ENCODE measurements around the gene RAP1GDS1.
"Not testable (repeated sequence)": the region's sequence is repeated elsewhere in the genome, so short reads cannot be mapped to it uniquely, and the experiment has no call there.

Gene RAP1GDS1

GRCh38 chr4:98369322-98369721, 108.1 kb downstream of the RAP1GDS1 start:
- FAIRE-seq (no peak), DNase-seq (ENCODE audit: insufficient read length) (no peak)
- no peak for TF ChIP-seq POLR2A (IDR thresholded peaks at IDR 0.05; ENCODE audit: low read depth, low read length)
- no peak for TF ChIP-seq TAF1 (IDR thresholded peaks at IDR 0.05; ENCODE audit: borderline replicate concordance, low read depth, low read length)
- no peak for TF ChIP-seq POLR2AphosphoS5 (IDR thresholded peaks at IDR 0.05; ENCODE audit: low read depth, low read length)

DNA sequence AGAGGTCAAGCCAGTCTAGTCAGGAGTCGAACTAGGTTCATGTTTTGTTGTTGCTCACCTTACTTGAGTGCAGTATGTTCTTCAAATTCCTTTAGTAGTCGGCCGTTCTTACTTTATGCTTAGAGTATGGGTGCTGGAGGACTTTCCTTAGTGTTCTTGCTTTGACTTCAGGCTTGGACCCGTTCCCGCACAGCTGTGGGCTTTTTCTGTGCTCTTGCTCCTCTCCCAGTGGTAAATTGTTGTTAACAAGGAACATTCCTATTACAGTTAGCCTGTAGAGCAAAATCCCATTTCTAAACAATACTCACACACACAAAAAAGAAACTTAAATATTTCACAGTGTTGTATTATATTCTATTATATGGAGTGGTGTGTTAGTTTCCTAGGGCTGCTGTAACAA, 113.5 kb downstream of the RAP1GDS1 start:
- no peak for TF ChIP-seq TAF1 (IDR thresholded peaks at IDR 0.05; ENCODE audit: borderline replicate concordance, low read depth, low read length)
- TF ChIP-seq POLR2A (IDR thresholded peaks at IDR 0.05; ENCODE audit: low read depth, low read length), result no peak
- TF ChIP-seq POLR2AphosphoS5 (IDR thresholded peaks at IDR 0.05; ENCODE audit: low read depth, low read length), result no peak
- no peak for DNase-seq (ENCODE audit: insufficient read length)
- no peak for FAIRE-seq

DNA sequence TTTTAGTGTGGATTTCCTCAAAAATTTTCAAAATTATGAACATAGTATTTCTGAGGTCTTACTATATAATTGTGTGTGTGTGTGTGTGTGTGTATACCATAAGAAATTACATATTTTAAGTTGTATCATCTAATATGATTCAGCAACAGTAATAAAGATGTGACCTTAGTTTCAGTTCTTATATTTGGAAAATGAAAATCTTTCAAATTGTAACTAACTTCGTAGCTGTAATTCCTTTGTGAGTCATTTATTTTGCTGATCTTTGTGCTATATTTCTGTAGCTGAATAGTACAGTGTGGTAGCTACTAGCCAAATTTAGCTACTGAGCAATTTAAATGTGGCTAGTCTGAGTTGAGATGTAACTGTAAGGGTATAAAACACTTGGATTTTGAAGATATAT, 116.4 kb downstream of the RAP1GDS1 start:
- FAIRE-seq (no peak), DNase-seq (ENCODE audit: insufficient read length) (no peak)
- TF ChIP-seq TAF1 (IDR thresholded peaks at IDR 0.05; ENCODE audit: borderline replicate concordance, low read depth, low read length) (no peak), POLR2AphosphoS5 (IDR thresholded peaks at IDR 0.05; ENCODE audit: low read depth, low read length) (no peak), POLR2A (IDR thresholded peaks at IDR 0.05; ENCODE audit: low read depth, low read length) (no peak)

DNA sequence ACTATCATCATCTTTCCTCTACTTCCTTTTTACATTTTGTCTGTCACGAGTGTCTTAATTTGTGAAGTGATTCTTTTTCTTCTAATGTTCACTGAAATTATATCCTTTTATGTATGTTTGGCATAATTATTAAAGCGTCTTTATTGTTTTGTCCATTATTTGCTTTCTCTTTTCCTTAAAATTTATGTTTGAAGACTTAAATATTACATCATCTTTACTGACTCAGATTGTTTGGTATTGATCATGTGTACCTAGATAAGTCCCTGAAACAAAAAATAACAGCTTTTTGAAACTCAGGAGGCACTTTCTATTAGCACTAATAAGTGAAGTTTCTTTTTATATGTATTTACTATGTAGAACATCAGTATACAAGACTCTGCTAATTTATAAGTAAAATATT, 120.1 kb downstream of the RAP1GDS1 start:
- no peak for FAIRE-seq
- no peak for DNase-seq (ENCODE audit: insufficient read length)
- TF ChIP-seq POLR2AphosphoS5 (IDR thresholded peaks at IDR 0.05; ENCODE audit: low read depth, low read length) (no peak), POLR2A (IDR thresholded peaks at IDR 0.05; ENCODE audit: low read depth, low read length) (no peak), TAF1 (IDR thresholded peaks at IDR 0.05; ENCODE audit: borderline replicate concordance, low read depth, low read length) (no peak)

DNA sequence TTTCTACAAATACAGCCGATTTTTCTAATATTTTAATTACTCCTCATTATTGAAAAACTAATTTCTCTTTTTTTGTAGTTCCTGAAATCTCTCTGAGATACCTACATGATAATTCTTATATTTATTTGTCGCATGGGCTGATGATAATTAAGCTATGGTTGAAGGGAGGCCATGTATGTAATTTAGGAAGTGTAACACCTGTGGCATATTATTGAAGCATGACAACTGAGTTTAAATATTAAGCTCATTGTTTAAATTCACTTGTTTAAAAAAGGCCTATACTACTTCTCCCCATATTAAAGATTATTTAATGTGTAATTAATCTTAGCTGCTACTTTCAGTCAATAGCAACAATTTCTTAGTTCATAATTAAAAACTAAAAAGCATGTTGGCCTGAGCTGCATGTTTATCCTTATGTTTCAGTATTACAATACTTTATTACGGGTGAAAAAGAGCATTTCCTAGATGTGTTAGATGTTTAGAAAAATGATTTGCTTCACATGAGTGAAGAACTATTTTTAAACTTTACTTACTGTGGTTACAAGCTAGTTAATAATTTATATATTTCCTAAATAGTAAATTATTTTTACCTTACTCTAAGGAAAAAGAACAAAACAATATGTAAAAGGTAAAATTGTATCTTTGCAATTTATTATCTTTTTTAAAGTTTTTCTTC, 122.4 kb downstream of the RAP1GDS1 start:
- TF ChIP-seq TAF1 (IDR thresholded peaks at IDR 0.05; ENCODE audit: borderline replicate concordance, low read depth, low read length), result no peak
- no peak for TF ChIP-seq POLR2AphosphoS5 (IDR thresholded peaks at IDR 0.05; ENCODE audit: low read depth, low read length)
- TF ChIP-seq POLR2A (IDR thresholded peaks at IDR 0.05; ENCODE audit: low read depth, low read length), result no peak
- no peak for FAIRE-seq

DNA sequence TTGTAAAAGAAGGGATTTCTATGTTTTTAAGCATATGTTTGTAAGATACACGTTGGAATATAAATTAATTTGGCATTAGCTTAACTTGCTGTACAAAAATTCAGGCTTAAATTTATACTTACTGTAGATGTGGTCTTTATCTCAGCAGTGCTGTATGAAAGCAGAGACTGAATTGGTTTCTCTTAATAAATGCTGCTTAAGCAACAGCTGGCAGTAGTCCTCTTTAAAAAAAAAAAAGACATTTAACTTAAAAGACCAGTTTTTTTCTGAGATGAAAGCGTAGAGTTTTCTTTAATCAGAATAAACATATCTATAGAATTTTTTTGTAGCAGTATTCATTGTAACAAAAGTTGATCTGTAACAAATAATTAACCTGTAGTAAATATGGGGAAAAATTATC, 124.6 kb downstream of the RAP1GDS1 start:
- no peak for FAIRE-seq
- no peak for TF ChIP-seq POLR2A (IDR thresholded peaks at IDR 0.05; ENCODE audit: low read depth, low read length)
- no peak for TF ChIP-seq POLR2AphosphoS5 (IDR thresholded peaks at IDR 0.05; ENCODE audit: low read depth, low read length)
- TF ChIP-seq TAF1 (IDR thresholded peaks at IDR 0.05; ENCODE audit: borderline replicate concordance, low read depth, low read length), result no peak

More for the DNA sequence above, 122.4 kb downstream of the RAP1GDS1 start:
- no peak for DNase-seq (ENCODE audit: insufficient read length)

GRCh38 chr4:98387345-98388026, 126.3 kb downstream of the RAP1GDS1 start:
- TF ChIP-seq POLR2A (IDR thresholded peaks at IDR 0.05; ENCODE audit: low read depth, low read length), result no peak
- TF ChIP-seq POLR2AphosphoS5 (IDR thresholded peaks at IDR 0.05; ENCODE audit: low read depth, low read length), result no peak
- TF ChIP-seq TAF1 (IDR thresholded peaks at IDR 0.05; ENCODE audit: borderline replicate concordance, low read depth, low read length), result no peak
- FAIRE-seq, result no peak
- DNase-seq (ENCODE audit: insufficient read length), result no peak

More for the DNA sequence above, 124.6 kb downstream of the RAP1GDS1 start:
- no peak for DNase-seq (ENCODE audit: insufficient read length)

- FAIRE-seq, result no peak
- TF ChIP-seq POLR2A (IDR thresholded peaks at IDR 0.05; ENCODE audit: low read depth, low read length), result no peak
- TF ChIP-seq POLR2AphosphoS5 (IDR thresholded peaks at IDR 0.05; ENCODE audit: low read depth, low read length), result no peak
- no peak for TF ChIP-seq TAF1 (IDR thresholded peaks at IDR 0.05; ENCODE audit: borderline replicate concordance, low read depth, low read length)
- no peak for DNase-seq (ENCODE audit: insufficient read length)
Observed at GRCh38 chr4:98394134-98394533, 132.9 kb downstream of the RAP1GDS1 start.

DNA sequence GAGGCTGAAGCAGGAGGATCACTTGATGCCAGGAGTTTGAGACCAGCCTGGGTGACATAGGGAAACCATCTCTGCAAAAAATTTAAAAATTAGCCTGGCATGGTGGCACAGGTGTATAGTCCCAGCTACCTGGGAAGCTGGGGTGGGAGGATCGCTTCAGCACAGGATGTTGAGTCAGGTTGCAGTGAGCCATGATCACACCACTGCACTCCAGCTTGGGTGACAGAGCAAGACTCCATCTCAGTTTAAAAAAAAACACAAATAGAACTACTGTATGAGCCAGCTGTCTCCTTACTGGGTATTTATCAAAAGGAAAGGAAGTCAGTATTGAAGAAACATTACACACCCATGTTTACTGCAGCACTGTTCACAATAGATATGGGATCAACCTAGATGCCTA, 138.7 kb downstream of the RAP1GDS1 start:
- FAIRE-seq, result no peak
- TF ChIP-seq POLR2A (IDR thresholded peaks at IDR 0.05; ENCODE audit: low read depth, low read length) (no peak), TAF1 (IDR thresholded peaks at IDR 0.05; ENCODE audit: borderline replicate concordance, low read depth, low read length) (no peak), POLR2AphosphoS5 (IDR thresholded peaks at IDR 0.05; ENCODE audit: low read depth, low read length) (no peak)
- no peak for DNase-seq (ENCODE audit: insufficient read length)

GRCh38 chr4:98406819-98407218, 145.6 kb downstream of the RAP1GDS1 start:
- DNase-seq (ENCODE audit: insufficient read length) (no peak), FAIRE-seq (no peak)
- no peak for TF ChIP-seq TAF1 (IDR thresholded peaks at IDR 0.05; ENCODE audit: borderline replicate concordance, low read depth, low read length)
- TF ChIP-seq POLR2A (IDR thresholded peaks at IDR 0.05; ENCODE audit: low read depth, low read length), result no peak
- no peak for TF ChIP-seq POLR2AphosphoS5 (IDR thresholded peaks at IDR 0.05; ENCODE audit: low read depth, low read length)

- no peak for FAIRE-seq
Observed at GRCh38 chr4:98411731-98412130, 150.5 kb downstream of the RAP1GDS1 start.

DNA sequence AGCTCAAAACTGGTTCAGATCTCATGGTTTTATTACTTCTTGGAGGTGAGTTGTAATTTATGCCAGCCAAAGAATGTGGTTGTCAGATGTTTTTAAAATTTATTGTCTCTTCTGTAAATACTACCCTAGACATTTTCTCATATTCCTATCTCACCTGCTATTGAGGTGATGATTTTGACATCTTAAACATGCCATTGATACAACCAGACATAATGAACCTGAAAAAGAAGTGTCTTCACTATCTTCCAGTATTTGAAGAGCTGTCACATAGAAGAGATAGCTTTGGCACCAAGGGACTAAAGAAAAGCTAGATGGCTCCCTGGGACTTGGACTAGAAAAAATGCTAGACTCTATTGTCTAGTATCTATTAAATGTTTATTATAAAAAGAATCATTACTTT, 155.7 kb downstream of the RAP1GDS1 start:
- TF ChIP-seq POLR2A (IDR thresholded peaks at IDR 0.05; ENCODE audit: low read depth, low read length) (no peak), POLR2AphosphoS5 (IDR thresholded peaks at IDR 0.05; ENCODE audit: low read depth, low read length) (no peak), TAF1 (IDR thresholded peaks at IDR 0.05; ENCODE audit: borderline replicate concordance, low read depth, low read length) (no peak)
- FAIRE-seq (no peak), DNase-seq (ENCODE audit: insufficient read length) (no peak)

More at GRCh38 chr4:98411731-98412130, 150.5 kb downstream of the RAP1GDS1 start:
- DNase-seq (ENCODE audit: insufficient read length), result no peak
- TF ChIP-seq POLR2AphosphoS5 (IDR thresholded peaks at IDR 0.05; ENCODE audit: low read depth, low read length) (no peak), POLR2A (IDR thresholded peaks at IDR 0.05; ENCODE audit: low read depth, low read length) (no peak), TAF1 (IDR thresholded peaks at IDR 0.05; ENCODE audit: borderline replicate concordance, low read depth, low read length) (no peak)

- not testable (repeated sequence) for DNase-seq (ENCODE audit: insufficient read length); FAIRE-seq
Observed at GRCh38 chr4:98420151-98420550, 159.0 kb downstream of the RAP1GDS1 start.

Data from GM12892 (cell line).